Brain microvascular endothelial cell (primary cell): ENCODE data around the gene ACOT6.

Experiments used
- DNase-seq: peaks from one replicate; pipeline ENCODE4 v3.0.0-alpha.2; 2020
- H3K27ac ChIP-seq: fragments of 250-450 bp; sonication (Bioruptor Pico); 2 replicates; pipeline ENCODE4 v1.5.1; 2020; ENCODE audit warnings: mild to moderate bottlenecking, moderate library complexity
- H3K27me3 ChIP-seq: fragments of 250-450 bp; sonication (Bioruptor Pico); replicated peaks from 2 replicates; pipeline ENCODE4 v1.5.1; 2020; ENCODE audit warnings: mild to moderate bottlenecking
- H3K36me3 ChIP-seq: fragments of 250-450 bp; sonication (Bioruptor Pico); replicated peaks from 2 replicates; pipeline ENCODE4 v1.5.1; 2020; ENCODE audit warnings: mild to moderate bottlenecking
- H3K4me3 ChIP-seq: 2 replicates; pipeline ENCODE4 v1.5.1; 2011; ENCODE audit warnings: low read depth, mild to moderate bottlenecking, control low read depth, low read length, moderate library complexity
- in situ Hi-C: cut with HindIII; loops from 2 replicates; pipeline ENCODE4 v1.10.0; 2017; ENCODE audit warnings: low sequenced_read_pairs, low pct_ligation_motif_present
- TF ChIP-seq, protein P1 (sequence below): IDR thresholded peaks from 2 replicates; pipeline ENCODE4 v1.5.1; 2011; ENCODE audit warnings: low read depth, mild to moderate bottlenecking, moderate library complexity, low read length, control low read depth, inconsistent platforms; ENCODE audit errors: missing control alignments

The ACOT6 gene

DNA sequence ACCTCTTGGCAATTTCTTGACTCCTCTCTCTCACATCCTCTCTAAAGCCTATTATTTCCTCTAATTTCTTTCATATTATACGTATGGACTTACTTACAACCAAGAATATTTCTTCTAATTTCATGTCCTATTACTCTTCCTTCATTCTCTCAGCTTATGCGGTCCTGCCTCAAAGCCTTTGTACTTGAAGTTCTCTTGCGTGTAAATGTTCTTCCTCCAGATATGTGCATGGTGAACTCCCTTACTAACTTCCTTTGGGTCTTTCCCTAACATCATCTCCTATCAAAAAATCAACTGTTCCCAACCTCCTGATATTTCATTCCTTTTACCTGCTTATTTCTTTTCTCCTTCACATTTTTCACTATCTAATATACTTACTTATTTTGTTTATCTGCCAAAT is 55.5 kb downstream of the ACOT6 start:
- in situ Hi-C loops, result no loop called here

More for the DNA sequence above, 55.5 kb downstream of the ACOT6 start:
- no peaks in the 10 kb centered on the region for H3K27me3 ChIP-seq
- H3K36me3 ChIP-seq, result no peaks in the 10 kb centered on the region
- H3K27ac ChIP-seq, result no peak overlapping the region
- TF ChIP-seq, protein P1, sequence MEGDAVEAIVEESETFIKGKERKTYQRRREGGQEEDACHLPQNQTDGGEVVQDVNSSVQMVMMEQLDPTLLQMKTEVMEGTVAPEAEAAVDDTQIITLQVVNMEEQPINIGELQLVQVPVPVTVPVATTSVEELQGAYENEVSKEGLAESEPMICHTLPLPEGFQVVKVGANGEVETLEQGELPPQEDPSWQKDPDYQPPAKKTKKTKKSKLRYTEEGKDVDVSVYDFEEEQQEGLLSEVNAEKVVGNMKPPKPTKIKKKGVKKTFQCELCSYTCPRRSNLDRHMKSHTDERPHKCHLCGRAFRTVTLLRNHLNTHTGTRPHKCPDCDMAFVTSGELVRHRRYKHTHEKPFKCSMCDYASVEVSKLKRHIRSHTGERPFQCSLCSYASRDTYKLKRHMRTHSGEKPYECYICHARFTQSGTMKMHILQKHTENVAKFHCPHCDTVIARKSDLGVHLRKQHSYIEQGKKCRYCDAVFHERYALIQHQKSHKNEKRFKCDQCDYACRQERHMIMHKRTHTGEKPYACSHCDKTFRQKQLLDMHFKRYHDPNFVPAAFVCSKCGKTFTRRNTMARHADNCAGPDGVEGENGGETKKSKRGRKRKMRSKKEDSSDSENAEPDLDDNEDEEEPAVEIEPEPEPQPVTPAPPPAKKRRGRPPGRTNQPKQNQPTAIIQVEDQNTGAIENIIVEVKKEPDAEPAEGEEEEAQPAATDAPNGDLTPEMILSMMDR, result no peak
- H3K4me3 ChIP-seq, result no peak overlapping the region
- DNase-seq, result no peak
